GM10266 (cell line): ENCODE measurements around the gene SH3GL2.

Source experiments
- DNase-seq: peaks from one replicate; pipeline ENCODE4 v3.0.0; 2012; ENCODE audit errors: extremely low spot score
- TF ChIP-seq, protein P1 (sequence below): IDR thresholded peaks from 2 replicates; pipeline ENCODE4 v1.5.1; 2012; ENCODE audit warnings: mild to moderate bottlenecking, low read depth; ENCODE audit not compliant: control insufficient read depth, insufficient read depth; ENCODE audit errors: missing control alignments

SH3GL2 gene

DNA sequence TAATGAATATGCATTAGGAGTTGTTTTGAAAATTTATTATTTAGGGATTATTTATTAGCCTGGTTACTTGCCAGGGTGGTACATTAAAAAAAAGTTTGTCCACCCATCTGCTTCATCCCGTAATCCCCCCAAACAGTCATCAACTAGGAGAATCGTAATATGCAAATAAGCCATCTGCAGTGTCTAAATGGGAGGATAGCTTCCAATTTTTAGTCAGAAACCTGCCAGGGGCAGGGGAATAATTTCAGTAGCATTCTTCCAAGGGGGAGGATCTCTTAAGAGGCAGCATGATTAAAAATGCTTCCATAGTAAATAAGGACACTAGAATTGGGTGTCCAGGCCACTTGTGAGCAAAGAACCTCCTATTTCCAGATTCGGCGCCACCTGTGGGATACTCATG is 43.3 kb downstream of the SH3GL2 start:
- DNase-seq = no peak
- TF ChIP-seq, protein P1, sequence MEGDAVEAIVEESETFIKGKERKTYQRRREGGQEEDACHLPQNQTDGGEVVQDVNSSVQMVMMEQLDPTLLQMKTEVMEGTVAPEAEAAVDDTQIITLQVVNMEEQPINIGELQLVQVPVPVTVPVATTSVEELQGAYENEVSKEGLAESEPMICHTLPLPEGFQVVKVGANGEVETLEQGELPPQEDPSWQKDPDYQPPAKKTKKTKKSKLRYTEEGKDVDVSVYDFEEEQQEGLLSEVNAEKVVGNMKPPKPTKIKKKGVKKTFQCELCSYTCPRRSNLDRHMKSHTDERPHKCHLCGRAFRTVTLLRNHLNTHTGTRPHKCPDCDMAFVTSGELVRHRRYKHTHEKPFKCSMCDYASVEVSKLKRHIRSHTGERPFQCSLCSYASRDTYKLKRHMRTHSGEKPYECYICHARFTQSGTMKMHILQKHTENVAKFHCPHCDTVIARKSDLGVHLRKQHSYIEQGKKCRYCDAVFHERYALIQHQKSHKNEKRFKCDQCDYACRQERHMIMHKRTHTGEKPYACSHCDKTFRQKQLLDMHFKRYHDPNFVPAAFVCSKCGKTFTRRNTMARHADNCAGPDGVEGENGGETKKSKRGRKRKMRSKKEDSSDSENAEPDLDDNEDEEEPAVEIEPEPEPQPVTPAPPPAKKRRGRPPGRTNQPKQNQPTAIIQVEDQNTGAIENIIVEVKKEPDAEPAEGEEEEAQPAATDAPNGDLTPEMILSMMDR = no peak

DNA sequence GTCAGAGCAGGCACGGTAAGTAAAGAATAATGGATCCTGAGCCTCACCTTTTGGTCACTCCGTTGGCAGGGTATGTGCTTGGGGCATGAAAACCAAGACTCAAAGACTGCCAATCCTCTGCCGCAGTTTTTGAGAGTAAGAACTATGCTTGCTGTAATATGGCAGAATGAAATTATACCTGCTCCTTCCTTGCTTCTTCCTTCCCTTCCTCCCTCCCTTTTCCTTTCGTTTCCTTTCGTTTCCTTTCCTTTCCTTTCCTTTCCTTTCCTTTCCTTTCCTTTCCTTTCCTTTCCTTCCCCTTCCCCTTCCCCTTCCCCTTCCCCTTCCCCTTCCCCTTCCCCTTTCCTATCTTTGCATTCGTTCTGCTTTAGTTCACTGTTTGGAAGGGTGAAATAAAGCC is 43.9 kb downstream of the SH3GL2 start:
- no peak for DNase-seq
- TF ChIP-seq, protein P1 = no peak

DNA sequence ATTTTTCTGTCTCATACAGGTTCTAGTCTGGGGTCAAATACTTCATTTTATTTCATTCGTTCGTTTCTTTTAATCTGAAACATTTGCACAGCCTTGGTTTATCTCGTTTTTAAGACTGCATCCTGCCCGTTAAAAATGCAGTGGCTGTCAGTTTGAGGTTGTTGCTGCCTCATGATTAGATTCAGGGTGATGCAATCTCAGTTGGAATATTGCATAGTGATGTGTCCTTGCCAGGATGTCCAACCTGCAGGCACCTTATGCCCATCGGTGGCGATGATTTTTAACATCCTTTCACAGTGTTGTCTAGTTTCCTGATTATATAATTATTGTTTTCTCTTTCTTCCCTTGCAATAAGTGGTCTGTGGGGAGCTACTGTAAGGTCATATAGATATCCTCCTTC is 45.1 kb downstream of the SH3GL2 start:
- TF ChIP-seq, protein P1 = no peak
- DNase-seq = no peak

DNA sequence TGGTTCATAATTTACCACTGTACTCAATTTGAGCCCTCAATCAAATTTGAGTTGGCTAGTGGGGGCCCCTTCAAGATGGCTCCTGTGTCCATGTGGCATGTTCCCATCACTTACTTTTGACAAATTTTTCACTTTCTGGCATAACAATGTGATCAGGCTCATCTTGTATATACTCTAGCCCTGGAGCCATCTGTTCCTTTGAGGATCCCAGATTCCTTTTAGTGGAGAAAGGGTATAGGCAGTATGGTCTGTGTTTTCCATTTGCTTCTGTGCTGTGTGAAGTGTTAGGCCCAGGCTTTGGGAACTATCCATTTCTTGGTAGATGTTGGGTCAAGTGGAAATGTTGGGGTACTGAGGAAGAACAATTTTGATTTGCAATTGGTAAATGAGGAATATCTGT is 45.7 kb downstream of the SH3GL2 start:
- TF ChIP-seq, protein P1 = no peak
- no peak for DNase-seq

DNA sequence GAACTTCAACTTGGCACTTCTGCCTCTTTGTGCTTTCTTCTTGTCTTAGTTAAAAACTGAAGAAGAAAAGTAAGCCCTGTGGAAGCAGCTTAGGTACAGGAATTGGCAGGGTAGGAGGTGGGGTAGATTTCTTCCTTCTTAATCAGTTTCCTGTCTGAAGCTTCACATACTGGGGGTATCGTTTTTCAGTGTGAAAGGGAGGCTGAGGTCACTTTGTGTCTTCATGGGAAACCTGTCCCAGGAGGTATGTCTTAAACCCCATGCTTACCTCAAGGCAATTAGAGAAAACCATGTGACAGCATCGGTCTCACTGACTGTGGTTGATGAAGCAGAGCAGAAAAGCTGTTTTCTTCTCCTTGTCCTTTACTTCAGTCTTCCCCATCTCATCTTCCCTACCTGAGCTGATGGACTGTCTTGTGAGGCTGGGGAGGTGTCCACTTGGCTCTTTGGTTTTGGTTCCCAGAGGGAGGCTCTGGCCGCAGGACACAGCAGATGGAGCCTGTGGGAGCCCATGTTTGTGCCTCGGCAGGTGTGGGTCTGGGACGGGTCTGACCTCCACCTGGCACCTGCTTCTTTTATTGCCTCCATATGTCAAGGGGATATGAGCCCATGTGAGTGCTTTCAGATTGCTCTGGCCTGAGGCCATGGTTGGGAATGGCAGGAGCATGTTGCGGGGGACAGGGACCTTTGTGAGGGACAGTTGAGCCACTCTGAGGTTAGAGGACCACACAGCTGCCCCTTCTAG is 47.0 kb downstream of the SH3GL2 start:
- TF ChIP-seq, protein P1 = no peak
- no peak for DNase-seq

DNA sequence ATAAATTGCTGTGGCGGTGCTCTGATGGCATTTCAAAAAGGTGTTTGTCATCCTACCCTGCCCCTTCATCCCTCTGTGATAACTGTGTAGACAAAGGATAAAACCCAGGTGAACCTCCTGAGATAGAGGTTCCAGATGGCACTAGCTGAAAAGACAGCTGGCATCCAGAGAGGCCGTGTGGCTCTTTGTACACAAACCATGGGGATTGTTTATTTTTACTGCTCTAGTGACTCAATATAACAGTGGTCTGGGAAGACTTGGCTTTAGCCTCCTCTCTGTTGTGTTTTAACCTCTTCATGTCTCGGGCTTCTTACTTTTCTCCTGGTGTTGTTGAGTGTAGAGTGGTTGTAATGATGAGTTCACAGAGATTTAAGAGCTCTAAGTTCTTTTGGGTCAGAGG is 48.8 kb downstream of the SH3GL2 start:
- TF ChIP-seq, protein P1 = no peak
- no peak for DNase-seq

DNA sequence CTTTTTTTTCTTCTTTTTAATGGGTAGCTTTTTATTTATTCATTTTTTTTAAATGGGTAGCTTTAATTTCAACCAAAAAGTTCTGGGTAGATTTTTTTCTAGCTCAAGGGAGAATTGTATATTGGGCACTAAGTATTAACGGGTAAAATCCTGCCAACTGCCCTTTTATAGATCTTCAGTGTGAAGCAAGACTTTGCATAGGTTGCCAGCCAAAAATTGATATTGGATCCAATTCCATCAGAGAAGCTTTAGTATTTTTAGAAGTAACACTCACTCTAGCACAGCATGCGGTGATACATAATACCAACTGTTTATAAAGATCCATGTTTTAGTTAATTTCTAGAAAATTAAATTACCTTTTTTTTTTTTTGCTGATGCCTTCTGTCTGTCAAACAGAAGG is 49.8 kb downstream of the SH3GL2 start:
- TF ChIP-seq, protein P1 = no peak
- DNase-seq = no peak
